Left kidney (tissue), 1 donor: ENCODE results near the gene SPATA13. TPM values are rescaled to one million over a fixed set of nuclear protein-coding genes. Genes with fewer than 3 reads are reported as not detected.

Experiments
- polyA plus RNA-seq: library from polyadenylated mRNA; unstranded; fragments of 120-200 nt; gene quantifications from one replicate; pipeline ENCODE4 v1.2.1, GENCODE V29; 2013; ENCODE audit not compliant: insufficient read length

SPATA13 gene
- polyA plus RNA-seq, 1 donor = 68.1 TPM

Other genes starting within 250 kb of the SPATA13 start
- 0.38 TPM for gene C1QTNF9, start 148.9 kb downstream of the SPATA13 start, polyA plus RNA-seq